ENCODE measurements around the gene XBP1.

DNA sequence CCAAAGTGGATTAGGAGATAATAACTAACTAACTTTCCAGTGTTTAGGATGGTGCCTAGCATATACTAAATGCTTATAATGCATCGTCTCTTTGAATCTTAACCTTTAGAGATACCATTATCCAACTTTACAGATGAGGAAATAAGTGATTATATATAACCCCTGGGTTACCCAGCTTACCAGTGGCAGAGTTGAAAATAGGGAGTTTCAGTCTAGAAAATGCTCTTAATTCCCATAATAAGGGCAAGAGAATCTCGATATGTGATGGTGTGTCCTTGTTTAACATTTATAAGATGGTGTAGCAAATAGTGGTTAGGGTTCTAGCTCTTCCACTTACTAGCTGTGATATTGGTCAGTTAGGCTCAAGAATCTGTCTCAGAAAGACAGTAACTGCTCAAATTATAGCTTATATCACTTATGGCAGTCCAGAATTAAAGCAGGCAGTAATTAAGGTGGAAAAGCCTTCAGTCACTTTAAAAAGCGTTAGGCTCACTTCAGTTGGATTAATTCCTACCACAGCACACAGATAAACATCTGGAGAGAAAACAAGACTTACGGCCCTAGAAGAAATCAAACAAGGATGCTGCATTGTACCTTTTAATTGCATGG, 6.3 kb downstream of the XBP1 start:
- TF ChIP-seq, protein P1, sequence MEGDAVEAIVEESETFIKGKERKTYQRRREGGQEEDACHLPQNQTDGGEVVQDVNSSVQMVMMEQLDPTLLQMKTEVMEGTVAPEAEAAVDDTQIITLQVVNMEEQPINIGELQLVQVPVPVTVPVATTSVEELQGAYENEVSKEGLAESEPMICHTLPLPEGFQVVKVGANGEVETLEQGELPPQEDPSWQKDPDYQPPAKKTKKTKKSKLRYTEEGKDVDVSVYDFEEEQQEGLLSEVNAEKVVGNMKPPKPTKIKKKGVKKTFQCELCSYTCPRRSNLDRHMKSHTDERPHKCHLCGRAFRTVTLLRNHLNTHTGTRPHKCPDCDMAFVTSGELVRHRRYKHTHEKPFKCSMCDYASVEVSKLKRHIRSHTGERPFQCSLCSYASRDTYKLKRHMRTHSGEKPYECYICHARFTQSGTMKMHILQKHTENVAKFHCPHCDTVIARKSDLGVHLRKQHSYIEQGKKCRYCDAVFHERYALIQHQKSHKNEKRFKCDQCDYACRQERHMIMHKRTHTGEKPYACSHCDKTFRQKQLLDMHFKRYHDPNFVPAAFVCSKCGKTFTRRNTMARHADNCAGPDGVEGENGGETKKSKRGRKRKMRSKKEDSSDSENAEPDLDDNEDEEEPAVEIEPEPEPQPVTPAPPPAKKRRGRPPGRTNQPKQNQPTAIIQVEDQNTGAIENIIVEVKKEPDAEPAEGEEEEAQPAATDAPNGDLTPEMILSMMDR (conservative IDR thresholded peaks at IDR 0.05; ENCODE audit: low read depth in 2 of 2) = no peak
- no peak for TF ChIP-seq CREB1 (CRISPR knock-in tag; IDR thresholded peaks at IDR 0.05; ENCODE audit: low read depth)
- no peak for TF ChIP-seq EZH2 (IDR thresholded peaks at IDR 0.05; ENCODE audit: low read depth, unreplicated experiment)
- no peak for TF ChIP-seq EZH2phosphoT487 (IDR thresholded peaks at IDR 0.05; ENCODE audit: unreplicated experiment)
- TF ChIP-seq REST (IDR thresholded peaks at IDR 0.05; ENCODE audit: unreplicated experiment) = no peak
- TF ChIP-seq POLR2AphosphoS5 (IDR thresholded peaks at IDR 0.05; ENCODE audit: low read depth) = no peak
- no peak for TF ChIP-seq JUNB (IDR thresholded peaks at IDR 0.05; ENCODE audit: unreplicated experiment)
- no peak for TF ChIP-seq ZNF331 (CRISPR knock-in tag; IDR thresholded peaks at IDR 0.05; ENCODE audit: low read depth)
- no peak for TF ChIP-seq STAT1 (IDR thresholded peaks at IDR 0.05; ENCODE audit: unreplicated experiment)
- TF ChIP-seq, protein P2, sequence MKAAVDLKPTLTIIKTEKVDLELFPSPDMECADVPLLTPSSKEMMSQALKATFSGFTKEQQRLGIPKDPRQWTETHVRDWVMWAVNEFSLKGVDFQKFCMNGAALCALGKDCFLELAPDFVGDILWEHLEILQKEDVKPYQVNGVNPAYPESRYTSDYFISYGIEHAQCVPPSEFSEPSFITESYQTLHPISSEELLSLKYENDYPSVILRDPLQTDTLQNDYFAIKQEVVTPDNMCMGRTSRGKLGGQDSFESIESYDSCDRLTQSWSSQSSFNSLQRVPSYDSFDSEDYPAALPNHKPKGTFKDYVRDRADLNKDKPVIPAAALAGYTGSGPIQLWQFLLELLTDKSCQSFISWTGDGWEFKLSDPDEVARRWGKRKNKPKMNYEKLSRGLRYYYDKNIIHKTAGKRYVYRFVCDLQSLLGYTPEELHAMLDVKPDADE (IDR thresholded peaks at IDR 0.05) = no peak
- no peak for TF ChIP-seq ZNF114 (CRISPR knock-in tag; IDR thresholded peaks at IDR 0.05)
- TF ChIP-seq ZNF462 (CRISPR knock-in tag; IDR thresholded peaks at IDR 0.05) = no peak
